ENCODE data around the gene HINT3.

- TF ChIP-seq POLR2AphosphoS5 (IDR thresholded peaks at IDR 0.05; ENCODE audit: low read depth, low read length) = no peak
- no peak for TF ChIP-seq CTCF (IDR thresholded peaks at IDR 0.05 in 2 of 3, conservative IDR thresholded peaks at IDR 0.05 in 1 of 3; ENCODE audit: borderline replicate concordance in 1 of 3, insufficient read depth in 1 of 3, low read depth in 2 of 3, low read length in 2 of 3)
- no peak for TF ChIP-seq ZFX (IDR thresholded peaks at IDR 0.05)
- TF ChIP-seq TCF7L2 (IDR thresholded peaks at IDR 0.05; ENCODE audit: borderline replicate concordance, extremely low read depth, insufficient read depth, insufficient read length) = no peak
- no peak for TF ChIP-seq JUND (IDR thresholded peaks at IDR 0.05)
- TF ChIP-seq EZH2 (IDR thresholded peaks at IDR 0.05) = no peak
- TF ChIP-seq EZH2phosphoT487 (IDR thresholded peaks at IDR 0.05; ENCODE audit: borderline replicate concordance) = no peak
- TF ChIP-seq FOSL1 (IDR thresholded peaks at IDR 0.05; ENCODE audit: low read depth) = no peak
- TF ChIP-seq EGR1 (IDR thresholded peaks at IDR 0.05; ENCODE audit: low read depth) = no peak
- no peak for TF ChIP-seq RAD21 (IDR thresholded peaks at IDR 0.05; ENCODE audit: low read depth)
- TF ChIP-seq POLR2A (IDR thresholded peaks at IDR 0.05; ENCODE audit: borderline replicate concordance, extremely low read depth, insufficient read depth, insufficient read length) = no peak
- no peak for TF ChIP-seq ZBTB33 (IDR thresholded peaks at IDR 0.05; ENCODE audit: extremely low read depth, insufficient replicate concordance, low read length)
- no peak for TF ChIP-seq SRF (IDR thresholded peaks at IDR 0.05; ENCODE audit: low read depth)
- TF ChIP-seq SP1 (IDR thresholded peaks at IDR 0.05; ENCODE audit: low read depth) = no peak
Measured at GRCh38 chr6:126026001-126026400, 69.4 kb downstream of the HINT3 start.
